GM19455 (cell line): ENCODE data around the gene SDHAF3.
"Not testable (repeated sequence)": the region's sequence is repeated elsewhere in the genome, so short reads cannot be mapped to it uniquely, and the experiment has no call there.

Source experiments
- ATAC-seq: cut with Tn5 transposase; IDR thresholded peaks from one replicate; pipeline ENCODE4 v1.9.1; 2021; ENCODE audit not compliant: unreplicated experiment

The SDHAF3 gene

GRCh38 chr7:97117372-97118188, at the start of gene SDHAF3:
Gene SDHAF3, plus strand, starts transcription at chr7:97117698. Its CDS starts 26 bp downstream, at chr7:97117724.
- peak; percentile 92 for ATAC-seq

- not testable (repeated sequence) for ATAC-seq
Measured at GRCh38 chr7:97072025-97072424, 45.5 kb upstream of the SDHAF3 start.

- no peak for ATAC-seq
Measured at GRCh38 chr7:97075928-97076327, 41.6 kb upstream of the SDHAF3 start.

GRCh38 chr7:97078023-97078969, 39.2 kb upstream of the SDHAF3 start:
- ATAC-seq: peak; percentile 56

- no peak for ATAC-seq
Measured at GRCh38 chr7:97079300-97079699, 38.2 kb upstream of the SDHAF3 start.

GRCh38 chr7:97081521-97082300, 35.8 kb upstream of the SDHAF3 start:
- no peak for ATAC-seq

- ATAC-seq: no peak
Measured at GRCh38 chr7:97088364-97088763, 29.1 kb upstream of the SDHAF3 start.

- no peak for ATAC-seq
Measured at GRCh38 chr7:97089771-97090170, 27.7 kb upstream of the SDHAF3 start.

- no peak for ATAC-seq
Measured at GRCh38 chr7:97090761-97091353, 26.6 kb upstream of the SDHAF3 start.

GRCh38 chr7:97094284-97094930, 23.1 kb upstream of the SDHAF3 start:
- ATAC-seq: no peak

GRCh38 chr7:97096037-97096436, 21.5 kb upstream of the SDHAF3 start:
- no peak for ATAC-seq

- ATAC-seq: no peak
Measured at GRCh38 chr7:97096661-97097060, 20.8 kb upstream of the SDHAF3 start.

GRCh38 chr7:97104719-97105238, 12.7 kb upstream of the SDHAF3 start:
- peak; percentile 88 for ATAC-seq

GRCh38 chr7:97107192-97107800, 10.2 kb upstream of the SDHAF3 start:
- no peak for ATAC-seq

GRCh38 chr7:97116308-97116707, 1.2 kb upstream of the SDHAF3 start:
- ATAC-seq: no peak

- no peak for ATAC-seq
Measured at GRCh38 chr7:97117035-97117371, 495 bp upstream of the SDHAF3 start.

GRCh38 chr7:97118306-97118917, 914 bp downstream of the SDHAF3 start:
- ATAC-seq: no peak

GRCh38 chr7:97119747-97120146, 2.2 kb downstream of the SDHAF3 start:
- ATAC-seq: no peak
